ENCODE data around the gene LIPJ.

DNA sequence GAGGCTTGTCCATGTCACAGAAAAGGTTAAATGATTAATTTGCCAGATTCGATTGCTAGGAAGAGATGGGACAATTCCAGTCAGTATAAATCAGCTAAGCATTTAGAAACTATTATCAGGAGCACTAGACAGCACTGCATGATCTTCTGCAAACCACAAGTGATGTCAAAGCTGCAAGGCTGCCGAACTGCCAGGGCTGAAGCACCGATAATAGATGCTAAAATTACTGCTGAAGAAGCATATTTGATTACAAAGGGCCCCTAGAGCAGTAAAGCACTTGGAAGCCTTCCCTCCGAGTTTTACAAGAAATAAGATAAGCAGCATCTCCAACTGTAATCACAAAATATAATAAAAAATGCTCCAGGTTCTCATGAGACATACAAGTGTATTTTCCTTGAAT is 44.0 kb upstream of the LIPJ start:
- TF ChIP-seq CTCF (IDR thresholded peaks at IDR 0.05) (no peak), POLR2A (IDR thresholded peaks at IDR 0.05) (no peak)

Data from thyroid gland (tissue), 4 donors.